GM10266 (cell line): Measurements from ENCODE around the gene RFX5.

Experiments
- DNase-seq: peaks from one replicate; pipeline ENCODE4 v3.0.0; 2012; ENCODE audit errors: extremely low spot score
- CTCF ChIP-seq: IDR thresholded peaks from 2 replicates; pipeline ENCODE4 v1.5.1; 2012; ENCODE audit warnings: mild to moderate bottlenecking, low read depth; ENCODE audit not compliant: control insufficient read depth, insufficient read depth; ENCODE audit errors: missing control alignments

The RFX5 gene

GRCh38 chr1:151342569-151342968 is 4.5 kb downstream of the RFX5 start:
- no peak for DNase-seq
- TF ChIP-seq CTCF, result no peak

GRCh38 chr1:151342021-151342420 is 5.0 kb downstream of the RFX5 start:
- DNase-seq, result no peak
- TF ChIP-seq CTCF, result no peak

GRCh38 chr1:151340870-151341754 is 5.9 kb downstream of the RFX5 start:
- DNase-seq, result peak; percentile 45
- TF ChIP-seq CTCF, result peak; percentile 76

- TF ChIP-seq CTCF, result no peak
- no peak for DNase-seq
Measured at GRCh38 chr1:151336556-151336955, 10.5 kb downstream of the RFX5 start.

- DNase-seq, result no peak
- no peak for TF ChIP-seq CTCF
Measured at GRCh38 chr1:151334822-151335221, 12.2 kb downstream of the RFX5 start.

GRCh38 chr1:151327903-151328674 is 19.0 kb downstream of the RFX5 start:
- DNase-seq, result no peak
- TF ChIP-seq CTCF, result no peak

- peak; percentile 96 for DNase-seq
- no peak for TF ChIP-seq CTCF
Measured at GRCh38 chr1:151327223-151327902, 19.7 kb downstream of the RFX5 start, which contains the start of gene PI4KB. Gene PI4KB, minus strand, starts transcription at chr1:151327416. Its CDS starts 10,935 bp downstream, at chr1:151316481.
